Smooth muscle cell (in vitro differentiated cells): Measurements from ENCODE around the gene LRRC2. TPM values are rescaled to one million over a fixed set of nuclear protein-coding genes. Genes with fewer than 3 reads are reported as not detected.

Source experiments
- DNase-seq: peaks from one replicate; lab custom pipeline; 2025; ENCODE audit not compliant: unreplicated experiment; lab: John Stamatoyannopoulos, UW
- H2AFZ ChIP-seq: fragments of 200-600 bp; sonication (generic); 2 replicates; pipeline ENCODE4 v1.6.0; 2016; ENCODE audit warnings: antibody characterized with exemption, low read depth, mild to moderate bottlenecking
- H3F3A ChIP-seq: fragments of 200-600 bp; sonication (generic); 2 replicates; pipeline ENCODE4 v1.6.0; 2017; ENCODE audit warnings: antibody characterized with exemption, low read depth
- H3K27ac ChIP-seq: fragments of 200-600 bp; sonication (generic); 2 replicates; pipeline ENCODE4 v1.5.1; 2016; ENCODE audit warnings: low read depth, mild to moderate bottlenecking
- H3K27me3 ChIP-seq: fragments of 200-600 bp; sonication (generic); 2 replicates; pipeline ENCODE4 v1.6.1; 2016; ENCODE audit warnings: low read depth, mild to moderate bottlenecking
- H3K36me3 ChIP-seq: fragments of 200-600 bp; sonication (generic); 2 replicates; pipeline ENCODE4 v1.5.1; 2016; ENCODE audit warnings: low read depth
- H3K4me1 ChIP-seq: fragments of 200-600 bp; sonication (generic); 2 replicates; pipeline ENCODE4 v1.5.1; 2016; ENCODE audit warnings: low read depth
- H3K4me2 ChIP-seq: fragments of 200-600 bp; sonication (generic); 2 replicates; pipeline ENCODE4 v1.6.0; 2016; ENCODE audit warnings: mild to moderate bottlenecking
- H3K4me3 ChIP-seq: fragments of 200-600 bp; sonication (generic); 2 replicates; pipeline ENCODE4 v1.5.1; 2016; ENCODE audit warnings: mild to moderate bottlenecking
- H3K79me2 ChIP-seq: fragments of 200-600 bp; sonication (generic); 2 replicates; pipeline ENCODE4 v1.6.0; 2016; ENCODE audit warnings: low read depth, mild to moderate bottlenecking
- H3K9ac ChIP-seq: fragments of 200-600 bp; sonication (generic); 2 replicates; pipeline ENCODE4 v1.6.0; 2016; ENCODE audit warnings: low read depth
- H3K9me3 ChIP-seq: fragments of 200-600 bp; sonication (generic); replicated peaks from 2 replicates; pipeline ENCODE4 v1.5.1; 2016; ENCODE audit warnings: low read depth
- H4K20me1 ChIP-seq: fragments of 200-600 bp; sonication (generic); 2 replicates; pipeline ENCODE4 v1.6.0; 2016; ENCODE audit warnings: low read depth
- CTCF ChIP-seq: fragments of 200-600 bp; sonication (generic); IDR thresholded peaks from 2 replicates; pipeline ENCODE4 v1.5.1; 2017; ENCODE audit warnings: borderline replicate concordance, mild to moderate bottlenecking, antibody characterized with exemption; ENCODE audit not compliant: insufficient read depth, poor library complexity, severe bottlenecking
- WGBS: methylation state at CpG from one replicate; pipeline ENCODE4 v1.1.7; 2016; ENCODE audit warnings: low lambda C conversion rate; 5-methylcytosine and 5-hydroxymethylcytosine counted together
- polyA plus RNA-seq: library from polyadenylated mRNA; unstranded; fragments of >200 nt; fragmentation: Nextera tagmentation; extraction: Ambion mirVana; gene quantifications from 2 replicates; pipeline ENCODE4 v1.2.1, GENCODE V29; 2016
- total RNA-seq: library from RNA; depleted of rRNA; stranded (reverse); fragments of >200 nt; gene quantifications from 2 replicates; pipeline ENCODE4 v1.2.3, GENCODE V29; 2014

The LRRC2 gene
- total and polyA plus RNA-seq, 2 experiments from 2014 or later = 2.0 to 2.7 TPM

GRCh38 chr3:46517016-46517783 is 48.9 kb downstream of the LRRC2 start:
- no peak overlapping the region for H3K4me3 ChIP-seq
- H3K4me2 ChIP-seq = no peak overlapping the region
- no peaks in the 10 kb centered on the region for H3K27me3 ChIP-seq
- TF ChIP-seq CTCF = no peak
- no peaks in the 10 kb centered on the region for H3K9me3 ChIP-seq
- no peaks in the 10 kb centered on the region for H3K79me2 ChIP-seq
- H3K4me1 ChIP-seq = no peaks in the 10 kb centered on the region
- H4K20me1 ChIP-seq = no peaks in the 10 kb centered on the region
- H2AFZ ChIP-seq = no peak overlapping the region
- no peaks in the 10 kb centered on the region for H3K36me3 ChIP-seq
- H3K27ac ChIP-seq = peak overlapping the region; percentile 66
- H3F3A ChIP-seq = no peaks in the 10 kb centered on the region
- DNase-seq = no peak
- 60% methylated on average over 7 of the region's 7 CpGs for WGBS
- H3K9ac ChIP-seq = no peak overlapping the region

GRCh38 chr3:46516521-46516920 is 49.6 kb downstream of the LRRC2 start:
- H3K9me3 ChIP-seq = no peaks in the 10 kb centered on the region
- H3K9ac ChIP-seq = no peak overlapping the region
- H3F3A ChIP-seq = no peaks in the 10 kb centered on the region
- H3K36me3 ChIP-seq = no peaks in the 10 kb centered on the region
- DNase-seq = no peak
- WGBS = 90% methylated on average over 4 of the region's 4 CpGs
- H3K27me3 ChIP-seq = no peaks in the 10 kb centered on the region
- no peak for TF ChIP-seq CTCF
- H3K27ac ChIP-seq = peak overlapping the region; percentile 66
- no peaks in the 10 kb centered on the region for H4K20me1 ChIP-seq
- H3K4me2 ChIP-seq = no peak overlapping the region
- no peak overlapping the region for H3K4me3 ChIP-seq
- no peak overlapping the region for H2AFZ ChIP-seq
- H3K4me1 ChIP-seq = no peaks in the 10 kb centered on the region
- no peaks in the 10 kb centered on the region for H3K79me2 ChIP-seq

- no peak for TF ChIP-seq CTCF
- Histone ChIP-seq H4K20me1 (no peaks in the 10 kb centered on the region), H2AFZ (no peak overlapping the region), H3F3A (no peaks in the 10 kb centered on the region), H3K9ac (no peak overlapping the region), H3K36me3 (no peaks in the 10 kb centered on the region), H3K4me2 (no peak overlapping the region), H3K9me3 (no peaks in the 10 kb centered on the region), H3K4me3 (no peak overlapping the region), H3K27me3 (no peaks in the 10 kb centered on the region), H3K4me1 (no peaks in the 10 kb centered on the region), H3K79me2 (no peaks in the 10 kb centered on the region), H3K27ac (no peak overlapping the region)
- no peak for DNase-seq
- WGBS = 78% methylated on average over 2 of the region's 2 CpGs
Observed at GRCh38 chr3:46512191-46512749, 53.8 kb downstream of the LRRC2 start.

DNA sequence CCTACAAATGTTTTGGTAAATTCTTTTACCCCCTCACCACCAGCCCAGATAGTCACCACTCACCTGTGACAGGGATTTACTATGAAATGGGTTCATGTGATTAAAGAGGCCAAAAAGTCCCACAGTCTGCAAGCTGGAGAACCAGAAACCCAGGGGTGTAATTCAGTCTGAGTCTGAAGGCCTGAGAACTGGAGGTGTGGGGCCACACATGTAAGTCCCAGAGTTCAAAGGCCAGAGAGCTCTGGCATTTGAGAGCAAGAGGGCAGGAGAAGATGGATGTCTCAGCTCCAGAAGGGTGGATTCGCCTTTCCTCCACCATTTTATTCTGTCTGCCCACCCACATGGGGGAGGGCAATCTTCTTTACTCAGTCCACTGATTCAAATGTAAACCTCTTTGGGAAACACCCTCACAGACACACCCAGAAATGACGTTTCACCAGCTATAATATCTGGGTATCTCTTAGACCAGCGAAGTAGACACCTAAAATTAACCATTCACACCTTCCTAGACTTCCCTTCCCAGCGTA is 56.4 kb downstream of the LRRC2 start:
- Histone ChIP-seq H3K27ac (no peak overlapping the region), H3K4me2 (peak overlapping the region; percentile 3), H3K4me1 (no peaks in the 10 kb centered on the region), H3K27me3 (no peaks in the 10 kb centered on the region), H2AFZ (no peak overlapping the region), H3K9me3 (no peaks in the 10 kb centered on the region), H4K20me1 (no peaks in the 10 kb centered on the region), H3K36me3 (no peaks in the 10 kb centered on the region), H3K79me2 (no peaks in the 10 kb centered on the region), H3F3A (no peaks in the 10 kb centered on the region), H3K9ac (no peak overlapping the region), H3K4me3 (no peak overlapping the region)
- DNase-seq = no peak
- 54% methylated on average over 4 of the region's 4 CpGs for WGBS
- no peak for TF ChIP-seq CTCF
